ENCODE results near the gene ADGRL2.

The ADGRL2 gene

GRCh38 chr1:81805537-81806431 lies 5.0 kb downstream of the ADGRL2 start:
- DNase-seq (ENCODE audit: low read depth in 3 of 3), result no peak

GRCh38 chr1:81806432-81806770 lies 5.7 kb downstream of the ADGRL2 start:
- DNase-seq (ENCODE audit: low read depth in 3 of 3), result no peak

- no peak for DNase-seq (ENCODE audit: low read depth in 3 of 3)
Measured at GRCh38 chr1:81808760-81809159, 8.0 kb downstream of the ADGRL2 start.

- no peak for DNase-seq (ENCODE audit: low read depth in 3 of 3)
Measured at GRCh38 chr1:81809808-81810207, 9.1 kb downstream of the ADGRL2 start.

- DNase-seq (ENCODE audit: low read depth in 3 of 3), result no peak
Measured at GRCh38 chr1:81811757-81812371, 11.1 kb downstream of the ADGRL2 start.

GRCh38 chr1:81812712-81813111 lies 12.0 kb downstream of the ADGRL2 start:
- DNase-seq (ENCODE audit: low read depth in 3 of 3), result no peak

- no peak for DNase-seq (ENCODE audit: low read depth in 3 of 3)
Measured at GRCh38 chr1:81813691-81814090, 13.0 kb downstream of the ADGRL2 start.

- no peak for DNase-seq (ENCODE audit: low read depth in 3 of 3)
Measured at GRCh38 chr1:81819613-81820012, 18.9 kb downstream of the ADGRL2 start.

GRCh38 chr1:81820765-81821164 lies 20.0 kb downstream of the ADGRL2 start:
- no peak for DNase-seq (ENCODE audit: low read depth in 3 of 3)

- no peak for DNase-seq (ENCODE audit: low read depth in 3 of 3)
Measured at GRCh38 chr1:81823082-81823481, 22.3 kb downstream of the ADGRL2 start.

- DNase-seq (ENCODE audit: low read depth in 3 of 3), result no peak
Measured at GRCh38 chr1:81824759-81825158, 24.0 kb downstream of the ADGRL2 start.

- no peak for DNase-seq (ENCODE audit: low read depth in 3 of 3)
Measured at GRCh38 chr1:81827942-81828341, 27.2 kb downstream of the ADGRL2 start.

GRCh38 chr1:81832573-81832972 lies 31.8 kb downstream of the ADGRL2 start:
- DNase-seq (ENCODE audit: low read depth in 3 of 3), result no peak

GRCh38 chr1:81833722-81834121 lies 33.0 kb downstream of the ADGRL2 start:
- no peak for DNase-seq (ENCODE audit: low read depth in 3 of 3)

- no peak for DNase-seq (ENCODE audit: low read depth in 3 of 3)
Measured at GRCh38 chr1:81834268-81834667, 33.5 kb downstream of the ADGRL2 start.

- no peak for DNase-seq (ENCODE audit: low read depth in 3 of 3)
Measured at GRCh38 chr1:81834921-81835698, 34.4 kb downstream of the ADGRL2 start.

- no peak for DNase-seq (ENCODE audit: low read depth in 3 of 3)
Measured at GRCh38 chr1:81836007-81836626, 35.4 kb downstream of the ADGRL2 start.

- no peak for DNase-seq (ENCODE audit: low read depth in 3 of 3)
Measured at GRCh38 chr1:81838600-81839218, 38.0 kb downstream of the ADGRL2 start.

- DNase-seq (ENCODE audit: low read depth in 3 of 3), result no peak
Measured at GRCh38 chr1:81840805-81841204, 40.1 kb downstream of the ADGRL2 start.

GRCh38 chr1:81841795-81842194 lies 41.1 kb downstream of the ADGRL2 start:
- DNase-seq (ENCODE audit: low read depth in 3 of 3), result no peak

- no peak for DNase-seq (ENCODE audit: low read depth in 3 of 3)
Measured at GRCh38 chr1:81844477-81844876, 43.7 kb downstream of the ADGRL2 start.

GRCh38 chr1:81846630-81847029 lies 45.9 kb downstream of the ADGRL2 start:
- DNase-seq (ENCODE audit: low read depth in 3 of 3), result no peak

Data from stimulated activated CD4-positive, alpha-beta T cell treated with anti-CD3 and anti-CD28 coated beads, TNF-alpha, amount 100 ng/mL, for 48 hours (primary cell).